ENCODE data around the gene FUNDC2.

Gene FUNDC2

GRCh38 chrX:155065035-155065734 is 38.5 kb downstream of the FUNDC2 start:
- DNase-seq (ENCODE audit: extremely low spot score, insufficient read length, low read depth), result no peak
- no peak for FAIRE-seq

GRCh38 chrX:155068165-155068564 is 41.5 kb downstream of the FUNDC2 start:
- no peak for FAIRE-seq
- DNase-seq (ENCODE audit: extremely low spot score, insufficient read length, low read depth), result no peak

GRCh38 chrX:155069414-155069813 is 42.8 kb downstream of the FUNDC2 start:
- no peak for FAIRE-seq
- no peak for DNase-seq (ENCODE audit: extremely low spot score, insufficient read length, low read depth)

GRCh38 chrX:155070038-155070437 is 43.4 kb downstream of the FUNDC2 start:
- FAIRE-seq (peak; percentile 41), DNase-seq (ENCODE audit: extremely low spot score, insufficient read length, low read depth) (no peak)

GRCh38 chrX:155070663-155070974 is 44.0 kb downstream of the FUNDC2 start:
- FAIRE-seq (no peak), DNase-seq (ENCODE audit: extremely low spot score, insufficient read length, low read depth) (no peak)

GRCh38 chrX:155070975-155071693 is 44.5 kb downstream of the FUNDC2 start, which contains the start of the genes BRCC3, CMC4 and MTCP1:
BRCC3 (plus strand) TSS chrX:155071508; CDS start chrX:155071528, 20 bp downstream.
CMC4 (minus strand) TSS chrX:155071136; CDS start chrX:155064023, 7,113 bp downstream.
MTCP1 (minus strand) TSS chrX:155071136; CDS start chrX:155066010, 5,126 bp downstream.
- DNase-seq (ENCODE audit: extremely low spot score, insufficient read length, low read depth), result peak; percentile 65
- FAIRE-seq, result peak; percentile 69

GRCh38 chrX:155071694-155072280 is 45.1 kb downstream of the FUNDC2 start:
- FAIRE-seq (no peak), DNase-seq (ENCODE audit: extremely low spot score, insufficient read length, low read depth) (no peak)

- peak; percentile 60 for FAIRE-seq
Measured at GRCh38 chrX:155086202-155086840, 59.7 kb downstream of the FUNDC2 start.

GRCh38 chrX:155086961-155087735 is 60.5 kb downstream of the FUNDC2 start:
- FAIRE-seq, result no peak
- DNase-seq (ENCODE audit: extremely low spot score, insufficient read length, low read depth), result no peak

More at GRCh38 chrX:155086202-155086840, 59.7 kb downstream of the FUNDC2 start:
- DNase-seq (ENCODE audit: extremely low spot score, insufficient read length, low read depth), result no peak

GRCh38 chrX:155094468-155095061 is 67.9 kb downstream of the FUNDC2 start:
- FAIRE-seq (no peak), DNase-seq (ENCODE audit: extremely low spot score, insufficient read length, low read depth) (no peak)

- DNase-seq (ENCODE audit: extremely low spot score, insufficient read length, low read depth), result no peak
Measured at GRCh38 chrX:155105919-155106318, 79.3 kb downstream of the FUNDC2 start.

GRCh38 chrX:155108427-155108826 is 81.8 kb downstream of the FUNDC2 start:
- FAIRE-seq, result no peak

More at GRCh38 chrX:155105919-155106318, 79.3 kb downstream of the FUNDC2 start:
- peak; percentile 62 for FAIRE-seq

More at GRCh38 chrX:155108427-155108826, 81.8 kb downstream of the FUNDC2 start:
- DNase-seq (ENCODE audit: extremely low spot score, insufficient read length, low read depth), result no peak

All from GM18507 (cell line).